GM19023 (cell line): Measurements from ENCODE around the gene DCUN1D4.

Experiments
- ATAC-seq: cut with Tn5 transposase; IDR thresholded peaks from one replicate; pipeline ENCODE4 v1.9.1; 2021; ENCODE audit warnings: mild to moderate bottlenecking, moderate library complexity; ENCODE audit not compliant: unreplicated experiment

DCUN1D4 gene

DNA sequence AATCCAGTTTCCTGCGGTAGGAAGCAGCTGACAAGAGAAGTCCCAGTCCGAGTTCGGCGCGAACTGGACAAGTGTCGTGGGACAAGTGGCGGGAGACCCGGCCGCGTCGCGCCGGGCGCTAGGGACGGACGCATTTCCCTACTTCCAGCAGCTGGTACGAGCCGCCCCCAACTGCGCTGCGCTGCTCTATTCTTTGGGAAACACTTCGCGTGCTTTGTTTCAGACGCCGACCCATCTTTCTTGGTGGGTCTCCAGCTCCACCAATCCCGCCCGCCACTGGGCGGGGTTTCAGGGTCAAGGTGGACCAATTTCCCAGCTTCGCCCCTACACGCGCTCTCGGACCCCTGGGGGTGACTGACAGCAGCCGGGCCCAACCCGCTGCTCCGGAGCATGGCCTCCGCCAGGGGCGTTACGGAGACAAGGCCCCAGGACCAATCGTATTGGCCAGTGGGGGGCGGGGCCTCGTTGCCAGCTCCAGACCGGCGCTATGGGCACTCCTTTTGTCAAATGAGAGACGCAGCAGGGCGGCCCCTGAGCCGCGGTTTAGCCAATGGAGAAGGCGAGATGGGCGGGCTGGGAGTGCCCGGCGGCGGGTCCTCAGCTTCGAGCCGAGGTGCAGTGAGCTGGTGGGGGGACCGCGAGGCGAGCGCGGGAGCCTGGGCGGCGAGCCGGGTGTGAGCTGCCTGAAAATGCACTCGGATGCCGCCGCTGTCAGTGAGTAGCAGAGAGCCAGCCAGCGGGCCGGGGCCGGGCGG lies at the start of gene DCUN1D4:
TSS of gene DCUN1D4 (plus strand) at position 600 of the 755 bp plus-strand sequence. CDS start at position 690, 90 bp downstream.
- peak; percentile 94 for ATAC-seq

DNA sequence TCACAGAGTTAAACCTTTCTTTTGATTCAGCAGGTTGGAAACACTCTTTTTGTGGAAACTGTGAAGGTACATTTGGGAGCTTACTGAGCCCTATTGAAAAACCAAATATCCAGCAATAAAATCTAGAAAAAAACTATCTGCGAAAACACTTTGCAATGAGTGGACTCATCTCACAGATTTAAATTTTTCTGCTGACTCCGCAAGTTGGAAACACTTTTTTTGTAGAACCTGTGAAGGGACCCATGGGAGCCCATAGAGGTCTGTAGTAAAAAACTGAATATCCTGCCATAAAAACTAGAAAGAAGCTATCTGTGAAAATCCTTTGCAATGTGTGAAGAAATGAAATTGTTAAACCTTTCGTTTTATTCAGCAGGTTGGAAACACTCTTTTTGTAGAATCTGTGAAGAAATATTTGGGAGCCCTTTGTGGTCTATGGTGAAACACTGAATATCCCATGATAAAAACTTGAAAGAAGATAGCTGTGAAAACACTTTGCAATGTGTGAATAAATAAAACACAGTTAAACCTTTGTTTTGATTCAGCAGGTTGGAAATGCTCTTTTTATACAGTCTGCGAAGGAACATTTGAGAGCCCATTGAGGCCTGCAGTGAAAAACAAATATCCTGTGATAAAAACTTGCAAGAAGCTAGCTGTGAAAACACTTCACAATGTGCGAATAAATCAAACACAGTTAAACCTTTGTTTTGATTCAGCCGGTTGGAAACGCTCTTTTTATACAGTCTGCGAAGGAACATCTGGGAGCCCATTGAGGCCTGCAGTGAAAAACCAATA lies 22.3 kb upstream of the DCUN1D4 start:
- no peak for ATAC-seq

- no peak for ATAC-seq
Measured at GRCh38 chr4:51825341-51825740, 17.6 kb upstream of the DCUN1D4 start.

DNA sequence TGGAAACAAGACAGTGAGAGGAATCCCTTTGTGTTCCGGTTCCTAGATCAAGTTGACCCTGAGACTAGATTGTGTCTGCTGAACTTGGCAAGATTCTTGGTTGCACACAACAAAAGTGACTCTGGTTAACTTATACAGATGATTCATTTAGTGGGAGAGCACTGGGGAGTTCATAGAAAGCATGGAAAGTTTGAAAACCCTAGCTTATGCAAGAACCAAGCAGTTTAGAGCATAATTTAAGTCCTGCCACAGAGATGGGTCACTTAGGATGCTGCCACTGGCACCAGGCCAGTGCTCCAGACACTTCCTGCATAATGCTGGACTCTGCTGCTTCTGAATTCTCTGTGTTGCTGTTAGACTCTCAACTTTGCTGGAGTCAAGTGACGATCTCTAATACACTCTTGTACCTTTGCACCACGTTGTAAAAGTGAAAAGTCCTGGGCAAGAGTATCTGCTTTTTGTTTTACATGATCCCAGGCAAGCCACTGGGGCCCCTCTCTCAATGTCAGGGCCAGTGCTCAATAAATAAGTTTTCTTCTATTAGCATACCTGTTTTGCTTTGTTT lies 12.7 kb upstream of the DCUN1D4 start:
- ATAC-seq, result no peak

DNA sequence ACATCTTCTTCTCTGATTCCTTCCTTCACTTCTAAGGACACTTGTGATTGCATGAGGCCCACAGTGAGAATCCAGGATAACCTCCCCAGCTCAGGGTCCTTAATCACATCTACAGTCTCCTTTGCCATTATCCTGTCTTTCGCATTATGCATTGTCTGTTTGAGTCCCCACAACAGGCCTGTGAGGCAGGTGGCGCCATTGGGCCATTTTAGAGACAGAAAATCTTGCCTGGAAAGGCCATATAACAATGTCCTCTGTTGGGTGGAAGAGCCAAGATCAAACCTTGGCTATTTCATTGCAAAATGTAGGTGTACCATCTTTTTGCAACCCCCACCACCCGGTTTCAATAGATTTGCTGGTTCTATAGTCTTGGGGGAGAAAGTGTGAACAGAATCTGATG lies 11.8 kb upstream of the DCUN1D4 start:
- peak; percentile 63 for ATAC-seq

DNA sequence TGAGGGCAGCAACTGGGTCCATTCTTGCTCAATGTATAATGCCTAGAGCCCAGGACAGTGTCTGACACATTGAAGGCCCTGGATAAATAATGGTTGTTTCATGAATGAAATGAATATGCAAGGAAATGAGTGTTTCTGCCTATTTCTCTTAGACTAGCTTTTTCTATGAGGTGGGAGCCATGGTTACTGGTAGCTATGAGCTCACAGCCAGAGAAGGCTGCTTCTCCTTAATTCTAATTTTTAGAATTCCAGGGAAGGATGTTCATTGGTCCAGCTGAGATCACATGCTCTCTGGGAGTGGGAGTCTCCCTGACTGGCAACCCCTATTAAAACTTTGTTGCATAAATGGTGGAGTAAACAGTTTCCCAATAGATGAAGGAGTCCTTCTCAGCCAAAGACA lies 9.7 kb upstream of the DCUN1D4 start:
- ATAC-seq, result no peak

GRCh38 chr4:51835079-51835478 lies 7.9 kb upstream of the DCUN1D4 start:
- no peak for ATAC-seq

DNA sequence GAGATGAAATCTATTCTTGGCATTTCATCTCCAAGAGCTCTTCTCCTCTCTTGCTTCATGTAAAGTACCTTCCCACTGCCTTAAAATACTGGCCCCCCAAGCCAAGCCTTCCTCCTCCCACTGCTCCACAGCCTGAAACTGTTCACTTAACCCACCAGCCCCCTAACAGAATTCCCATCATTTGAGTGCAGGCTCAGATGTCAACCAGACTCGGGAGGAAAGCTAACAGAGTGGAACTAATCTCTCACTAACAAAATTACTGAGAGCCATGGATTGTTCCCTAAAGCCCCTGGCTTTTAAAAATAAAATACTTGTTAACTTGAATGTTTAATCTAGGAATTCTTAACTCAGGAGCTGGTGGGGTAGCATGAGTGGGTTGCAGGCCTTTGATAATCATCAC lies 7.1 kb upstream of the DCUN1D4 start:
- ATAC-seq, result no peak

- ATAC-seq, result no peak
Measured at GRCh38 chr4:51836549-51836948, 6.4 kb upstream of the DCUN1D4 start.

GRCh38 chr4:51840781-51841180 lies 2.2 kb upstream of the DCUN1D4 start:
- ATAC-seq, result no peak

DNA sequence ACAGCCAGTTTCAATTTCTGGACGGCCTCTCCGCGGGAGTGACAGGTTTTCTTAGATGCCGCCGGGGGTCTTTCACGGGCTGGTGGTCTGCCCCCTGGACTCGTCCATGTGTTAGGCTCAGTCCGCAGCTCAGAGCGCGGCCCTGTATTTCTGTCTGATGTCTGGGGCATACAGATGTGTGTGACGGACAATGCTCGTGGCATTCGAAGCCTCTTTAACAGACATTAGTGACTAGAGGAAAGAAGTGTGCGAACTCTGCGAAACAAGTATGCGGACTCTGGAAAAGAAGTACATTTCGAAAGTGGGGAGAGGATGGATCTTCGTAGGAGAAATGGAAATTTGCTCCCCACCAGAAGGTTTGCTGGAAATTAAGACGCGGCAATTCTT lies 793 bp upstream of the DCUN1D4 start:
- no peak for ATAC-seq

DNA sequence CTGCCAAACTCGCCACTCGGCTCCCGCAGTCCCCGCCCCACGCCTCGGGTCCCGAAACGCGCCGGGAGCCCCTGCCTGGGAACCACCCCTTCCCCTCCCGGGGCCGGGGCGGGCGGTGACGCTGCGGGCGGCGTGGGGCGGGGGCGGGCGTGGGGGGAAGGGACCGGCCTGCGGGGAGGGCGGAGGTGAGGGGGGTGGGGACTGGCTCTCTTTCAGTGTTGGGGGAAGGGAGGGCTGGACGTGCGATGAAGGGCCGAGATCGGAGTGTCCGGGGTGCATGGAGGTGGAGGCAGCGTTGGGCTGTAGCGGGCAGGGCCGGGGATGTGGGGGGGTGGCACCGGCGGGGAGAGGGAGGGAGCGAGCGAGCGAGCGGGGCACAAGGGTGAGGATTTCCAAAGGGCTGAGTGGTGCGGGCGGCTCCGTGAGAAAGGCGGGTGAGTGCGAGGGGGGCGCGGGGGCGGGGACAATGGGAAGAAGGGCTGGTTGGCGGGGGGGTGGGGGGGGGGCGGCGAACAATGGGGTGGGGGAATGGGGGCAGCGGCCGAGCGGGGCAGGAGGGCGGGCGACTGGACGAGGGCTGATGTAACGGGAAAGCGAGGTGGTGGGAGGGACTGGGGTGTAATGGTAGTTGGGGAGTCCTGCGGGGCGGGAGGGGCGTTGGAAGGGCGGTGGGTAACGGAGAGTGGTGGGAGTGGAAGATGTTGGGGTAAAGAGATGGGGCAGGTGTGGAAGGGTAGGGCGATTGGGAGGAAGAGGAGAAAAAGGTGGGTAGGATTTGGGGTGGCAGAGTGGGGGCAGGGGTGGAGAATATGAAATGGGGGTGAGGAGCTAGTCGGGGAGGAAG lies 578 bp downstream of the DCUN1D4 start:
- peak; percentile 32 for ATAC-seq

DNA sequence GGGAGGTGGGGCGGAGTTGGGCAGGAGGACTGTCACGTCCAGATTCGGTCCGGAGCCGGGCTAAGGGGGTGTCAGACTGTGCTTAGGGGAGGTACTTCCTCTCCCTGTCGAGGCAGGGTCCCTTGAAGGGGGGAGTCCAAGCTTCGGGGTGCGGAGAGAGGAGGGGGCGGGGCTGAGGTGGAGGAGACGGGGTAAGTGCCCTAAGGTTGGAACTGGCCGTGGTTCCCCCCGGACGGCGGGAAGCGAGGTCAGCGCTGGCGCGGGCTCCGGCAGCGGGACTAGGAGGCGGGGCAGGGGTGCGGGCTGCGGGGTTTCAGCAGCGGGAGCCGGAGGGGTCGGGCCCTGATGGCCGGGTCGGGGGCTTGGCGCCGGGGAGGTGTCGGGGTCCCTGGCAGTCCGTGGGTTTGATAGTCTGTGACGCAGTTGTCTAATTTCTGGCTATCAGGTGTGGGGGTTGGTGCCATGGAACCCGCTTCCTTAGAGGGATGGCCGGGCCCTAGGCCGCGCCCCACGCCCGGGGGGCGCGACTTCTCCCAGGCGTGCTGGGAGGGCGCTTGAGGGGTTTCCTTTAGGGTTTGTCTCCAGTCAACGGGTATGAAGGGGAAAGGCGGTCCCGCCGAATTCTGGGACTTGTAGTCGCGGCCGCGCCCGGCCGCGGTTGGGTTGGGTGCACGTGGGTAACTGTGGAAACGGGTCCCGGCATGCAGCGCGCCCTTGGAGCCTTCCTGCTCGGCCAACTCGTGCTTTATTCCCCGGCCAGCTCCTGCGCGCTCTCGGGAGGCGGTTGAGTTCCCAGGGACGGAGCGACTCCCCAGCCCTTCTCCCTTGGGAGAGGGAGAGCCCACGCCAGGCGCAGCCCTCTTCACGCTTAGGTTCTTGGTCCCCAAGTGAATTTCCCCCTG lies 1.5 kb downstream of the DCUN1D4 start:
- peak; percentile 30 for ATAC-seq

DNA sequence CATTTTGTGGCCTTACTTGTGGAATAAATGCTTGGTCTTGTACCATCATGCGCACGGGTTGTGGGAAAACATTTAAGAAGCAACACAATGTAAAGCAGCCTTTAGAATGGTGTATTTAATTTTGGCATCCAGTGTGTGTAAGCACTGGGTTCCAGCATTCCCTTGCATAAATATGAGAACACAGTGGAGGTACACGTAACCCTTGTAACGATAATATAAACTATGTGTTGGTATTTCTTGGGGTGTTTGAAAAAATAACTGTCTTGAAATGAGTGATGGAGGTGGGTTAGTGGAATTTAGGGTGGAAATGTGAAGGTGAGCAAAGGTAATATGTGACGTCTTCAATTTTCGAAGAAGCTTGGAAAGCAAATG lies 2.1 kb downstream of the DCUN1D4 start:
- no peak for ATAC-seq

DNA sequence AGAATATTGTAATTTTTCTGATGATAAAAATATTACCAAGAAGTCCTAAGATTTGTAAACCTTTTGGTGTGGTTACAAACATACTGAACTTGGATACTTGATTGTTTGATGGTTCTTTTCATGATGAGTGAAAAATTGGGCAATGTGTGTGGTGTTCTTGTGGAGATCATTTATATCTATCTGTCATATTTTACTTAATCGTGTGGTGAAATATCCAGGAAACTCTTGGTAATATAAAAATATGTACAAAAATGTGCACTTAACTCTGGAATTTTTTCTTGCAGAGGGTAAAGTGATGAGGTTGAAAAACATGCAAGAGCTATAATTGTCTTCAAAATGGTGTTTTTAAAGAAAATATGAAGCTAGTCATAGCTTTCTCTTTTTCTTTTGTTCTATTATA lies 2.8 kb downstream of the DCUN1D4 start:
- no peak for ATAC-seq

DNA sequence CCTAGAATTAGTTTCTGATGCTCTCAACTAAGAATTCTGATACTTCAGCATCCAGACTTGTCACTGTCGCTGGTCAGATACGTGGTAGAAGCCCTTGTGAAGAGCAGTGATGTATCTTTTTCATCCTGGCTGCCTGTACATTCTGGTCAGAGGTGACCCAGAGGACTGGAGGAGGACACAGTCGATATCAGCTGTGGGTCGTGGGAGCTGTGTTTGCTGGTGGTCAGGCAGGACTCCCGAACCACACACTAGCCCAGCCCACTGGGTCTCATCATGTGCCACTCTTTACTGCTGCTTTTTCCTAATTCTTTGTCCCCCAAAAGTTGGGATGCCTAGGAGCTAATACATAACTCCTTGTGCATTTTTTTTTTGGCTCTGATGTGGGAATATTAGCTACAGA lies 6.5 kb downstream of the DCUN1D4 start:
- ATAC-seq, result no peak

- no peak for ATAC-seq
Measured at GRCh38 chr4:51850294-51850693, 7.3 kb downstream of the DCUN1D4 start.

DNA sequence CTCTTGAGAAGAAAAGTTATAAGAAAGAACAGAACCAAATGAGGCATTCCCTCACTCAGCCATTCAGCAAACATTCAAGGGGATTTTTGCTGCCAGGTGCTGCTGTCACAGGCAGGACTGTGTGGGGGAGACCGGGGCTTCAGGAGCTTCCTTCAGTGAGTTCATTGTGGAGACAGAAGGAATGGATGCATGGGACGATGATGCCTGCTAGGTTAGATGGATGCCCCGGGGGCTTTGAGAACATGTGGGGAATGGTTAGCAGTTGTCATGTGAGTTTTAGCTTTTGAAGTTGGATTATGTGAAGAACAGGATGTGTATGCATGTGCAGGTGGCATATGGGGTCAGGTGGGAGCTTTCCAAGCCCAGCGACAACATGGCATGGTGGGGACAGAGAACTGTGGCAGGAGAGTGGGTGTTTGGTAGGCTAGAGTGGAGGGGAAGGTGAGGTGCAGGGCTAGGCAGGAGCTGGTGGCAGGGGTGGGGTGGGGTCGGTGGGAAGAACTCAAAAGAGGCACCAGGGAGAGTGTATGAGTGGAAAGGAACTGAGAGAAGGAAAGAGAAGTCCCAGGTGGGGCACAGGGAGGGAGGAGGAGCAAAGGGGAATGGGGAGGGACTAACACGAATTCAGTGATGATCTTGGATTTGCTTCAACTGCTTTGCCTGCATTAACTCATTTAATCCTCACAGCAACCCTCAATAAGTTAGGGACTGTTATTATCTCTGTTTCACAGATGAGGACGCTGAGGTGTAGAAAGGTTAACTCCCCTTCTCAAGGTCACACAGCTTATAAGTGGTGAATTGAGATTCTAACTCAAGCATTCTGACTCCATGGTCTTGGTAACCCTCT lies 8.4 kb downstream of the DCUN1D4 start:
- no peak for ATAC-seq

DNA sequence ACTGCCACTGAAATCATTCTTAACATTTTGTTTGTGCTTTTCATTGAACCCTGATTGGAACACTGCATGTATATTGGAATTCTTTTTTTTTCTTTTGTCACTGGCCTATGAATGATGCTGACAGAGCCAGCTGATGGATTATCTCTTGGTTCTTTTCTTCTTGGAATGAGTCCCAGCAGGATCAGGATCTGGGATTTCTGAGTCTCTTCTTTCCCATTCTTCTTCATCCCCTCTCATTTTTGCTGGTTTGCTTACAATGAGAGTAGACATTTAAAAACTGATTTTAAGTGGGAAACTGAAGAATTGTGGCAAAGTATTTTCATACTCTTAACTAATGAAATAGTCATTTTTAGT lies 9.0 kb downstream of the DCUN1D4 start:
- no peak for ATAC-seq
